ENCODE measurements around the gene TANGO2. TPM values are rescaled to one million over a fixed set of nuclear protein-coding genes. Genes with fewer than 3 reads are reported as not detected.
A peak's percentile ranks its signal among the peaks of the same experiment; 100 is the strongest.

The TANGO2 gene
- total and polyA plus RNA-seq, 9 of the 15 experiments (the other 6 are each of a cell fraction or from before 2014, with no cell fraction given): 15.5 to 94.9 (median 70.1) TPM

- TF ChIP-seq ZBTB11 (CRISPR knock-in tag; IDR thresholded peaks at IDR 0.05): peak in 1 of 3 experiments; percentile 32; a peak in 1 of 6 replicates
- TF ChIP-seq ZNF408 (CRISPR knock-in tag; IDR thresholded peaks at IDR 0.05; ENCODE audit: low read depth): peak; percentile 27; the same call in 1 of the 2 replicates
- TF ChIP-seq RAD21 (CRISPR knock-in tag; conservative IDR thresholded peaks at IDR 0.05 in 1 of 2, IDR thresholded peaks at IDR 0.05 in 1 of 2): peak in 1 of 2 experiments; percentile 23; a peak in 1 of 4 replicates
- 0 out of 2 replicates have a peak, but pooled peaks have one; percentile 42 for TF ChIP-seq FOXO4 (CRISPR knock-in tag; IDR thresholded peaks at IDR 0.05)
- TF ChIP-seq WHSC1 (IDR thresholded peaks at IDR 0.05; ENCODE audit: low read length): peak; percentile 92
Observed at GRCh38 chr22:20014526-20015186, 6.3 kb upstream of the TANGO2 start (continued).

Measured in K562 (cell line).